Heart right ventricle (tissue), 16 donors: ENCODE data around the gene ZNF740. TPM values are rescaled to one million over a fixed set of nuclear protein-coding genes. Genes with fewer than 3 reads are reported as not detected.
A peak's percentile ranks its signal among the peaks of the same experiment; 100 is the strongest.

Source experiments
- ATAC-seq, 8 donors: fragments of 200-7000 bp; cut with Tn5 transposase; one replicate each; pipeline ENCODE4 v1.9.1; 2020; ENCODE audit warnings: mild to moderate bottlenecking in 8 of 8, moderate library complexity in 8 of 8, moderate number of reproducible peaks in 1 of 8
- DNase-seq, 2 donors: peaks; one replicate each; pipeline ENCODE4 v3.0.0-alpha.2; 2020
- H3K27ac ChIP-seq, 10 donors: fragments of 200-600 bp; sonication (generic) in 2 of 10; one replicate each; pipeline versions ENCODE4 v1.5.0 to v1.8.0; 2020 to 2022; ENCODE audit warnings: mild to moderate bottlenecking in 3 of 10
- H3K27me3 ChIP-seq, 7 donors: fragments of 200-600 bp; one replicate each; pipeline ENCODE4 v1.8.0; 2021 to 2022; ENCODE audit warnings: mild to moderate bottlenecking in 2 of 7
- H3K36me3 ChIP-seq, 9 donors: fragments of 200-600 bp; sonication (generic) in 1 of 9; one replicate each; pipeline versions ENCODE4 v1.5.0 to v1.8.0; 2020 to 2022; ENCODE audit warnings: mild to moderate bottlenecking in 2 of 9
- H3K4me1 ChIP-seq, 9 donors: fragments of 200-600 bp; sonication (generic) in 1 of 9; one replicate each; pipeline versions ENCODE4 v1.5.0 to v1.8.0; 2020 to 2022; ENCODE audit warnings: mild to moderate bottlenecking in 4 of 9
- H3K4me3 ChIP-seq, 10 donors: fragments of 200-600 bp; sonication (generic) in 2 of 10; one replicate each; pipeline versions ENCODE4 v1.5.0 to v1.8.0; 2020 to 2022; ENCODE audit warnings: mild to moderate bottlenecking in 7 of 10, moderate library complexity in 2 of 10
- H3K9me3 ChIP-seq, 11 donors: fragments of 200-600 bp in 10 of 11; sonication (generic) in 2 of 11; one replicate each; pipeline versions ENCODE4 v1.5.0 to v1.8.0; 2013 to 2022; ENCODE audit warnings: mild to moderate bottlenecking in 2 of 11, control low read depth in 1 of 11, moderate library complexity in 1 of 11
- CTCF ChIP-seq, 9 donors: fragments of 200-600 bp; sonication (generic) in 2 of 9; IDR thresholded peaks; one replicate each; pipeline versions ENCODE4 v1.5.0 to v1.8.0; 2021 to 2022; ENCODE audit warnings: antibody characterized with exemption in 9 of 9, mild to moderate bottlenecking in 5 of 9, moderate library complexity in 1 of 9
- WGBS, 2 donors: extraction: QIAGEN DNeasy Blood & Tissue Kit; methylation state at CpG; one replicate each; pipeline ENCODE4 v1.1.7; 2013; ENCODE audit warnings: inconsistent platforms in 1 of 2; 5-methylcytosine and 5-hydroxymethylcytosine counted together
- intact Hi-C, 10 donors: fragments of 100-400 bp; cut with DNase I; formaldehyde crosslinking; loops; one replicate each; pipeline versions ENCODE4 v1.11.1 to v1.14.2; 2022
- polyA plus RNA-seq, 2 donors: library from polyadenylated mRNA; stranded (reverse); fragments of 200-250 nt; gene quantifications; one replicate each; pipeline ENCODE4 v1.2.3, GENCODE V29; 2013
- total RNA-seq, 10 donors: library from RNA; stranded (reverse); fragmentation: NEBNext Ultra II Directional in 3 of 10; extraction: Animal tissue kit (Norgen Biotek cat#: 25700) in 3 of 10; gene quantifications; one replicate each; pipeline versions ENCODE4 v1.2.1 to v1.2.4, GENCODE V29; 2021 to 2023
- donor health status: Arrhythmogenic right ventricular cardiomyopathy.
- donor health status: ischemic (EF 13 %, LVEDD 7.1; RV severe dilation, severe dysfunction).
- donor health status: healthy with polysubstance abuse.
- donor health status: DM: no; HTN: yes; CAD: no.
- donor health status: DM: no; HTN: no; CAD: no.
- donor health status: ischemic (EF 25% LVEDD 6.9; RV normal size, moderate dysfunction).
- donor health status: ischemic (EF 25% LVEDD 5.7; RV mildly dilated, moderate dysfunction).
- donor health status: healthy.
- donor health status: DM: yes; HTN: yes; CAD: no.
- donor health status: Ischemic cardiomyopathy.
- donor health status: ischemic (EF 35%, LVEDD 5.7; RV mildly dilated, moderate dysfunction).
- donor health status: nonischemic (EF 11% LVEDD 7.7; RV severe dilation, severe dysfunction).
- donor health status: DM: yes; HTN: yes; CAD: no.
- donor health status: PGD.
- donor health status: ischemic (EF 29% LVEDD 5.4; RV normal size, mild dysfunction).
- donor health status: nonischemic (EF 23%, LVEDD 6.1; RV moderate dilation, normal function).

ZNF740 gene
- total and polyA plus RNA-seq, 12 donors: 2.7 to 28.9 (median 18.9) TPM

- WGBS, 2 donors: 93% methylated on average over 5 of the region's 5 CpGs
- ATAC-seq: peak in 1 of 8 donors; percentile 53
Measured at GRCh38 chr12:53145383-53146260, 34.9 kb upstream of the ZNF740 start.

GRCh38 chr12:53147181-53147580, 33.3 kb upstream of the ZNF740 start:
- H3K27ac ChIP-seq: no peak overlapping the region
- no peaks in the 10 kb centered on the region for H3K27me3 ChIP-seq
- TF ChIP-seq CTCF (IDR thresholded peaks at IDR 0.05): no peak
- no peaks in the 10 kb centered on the region for H3K4me1 ChIP-seq
- ATAC-seq: no peak
- 89 to 91% methylated on average over 5 of the region's 5 CpGs for WGBS, 2 donors
- no peak overlapping the region for H3K4me3 ChIP-seq
- no peaks in the 10 kb centered on the region for H3K9me3 ChIP-seq
- intact Hi-C loops: no loop called here
- no peak for DNase-seq
- H3K36me3 ChIP-seq: no peaks in the 10 kb centered on the region

More at GRCh38 chr12:53145383-53146260, 34.9 kb upstream of the ZNF740 start:
- Histone ChIP-seq H3K4me3 (no peak overlapping the region), H3K36me3 (no peaks in the 10 kb centered on the region), H3K27ac (no peak overlapping the region), H3K4me1 (no peaks in the 10 kb centered on the region), H3K27me3 (no peaks in the 10 kb centered on the region), H3K9me3 (no peaks in the 10 kb centered on the region)
- no peak for TF ChIP-seq CTCF (IDR thresholded peaks at IDR 0.05)
- intact Hi-C loops: no loop called here
- no peak for DNase-seq

GRCh38 chr12:53147653-53148052, 32.9 kb upstream of the ZNF740 start:
- DNase-seq (no peak), ATAC-seq (no peak)
- no peaks in the 10 kb centered on the region for H3K36me3 ChIP-seq
- no peak overlapping the region for H3K4me3 ChIP-seq
- H3K27me3 ChIP-seq: no peaks in the 10 kb centered on the region
- TF ChIP-seq CTCF (IDR thresholded peaks at IDR 0.05): no peak
- no peaks in the 10 kb centered on the region for H3K9me3 ChIP-seq
- intact Hi-C loops: no loop called here
- H3K27ac ChIP-seq: no peak overlapping the region
- 90 to 92% methylated on average over 15 of the region's 15 CpGs for WGBS, 2 donors
- H3K4me1 ChIP-seq: no peaks in the 10 kb centered on the region

GRCh38 chr12:53151039-53151438, 29.5 kb upstream of the ZNF740 start:
- no peaks in the 10 kb centered on the region for H3K36me3 ChIP-seq
- intact Hi-C loops: loop anchor here in 1 of 10 donors (5.0 kb wide), 1 partner anchor 34 kb away; no protein-coding TSS in a partner anchor

More at GRCh38 chr12:53151039-53151438, 29.5 kb upstream of the ZNF740 start:
- TF ChIP-seq CTCF (IDR thresholded peaks at IDR 0.05): no peak
- no peak overlapping the region for H3K4me3 ChIP-seq
- H3K27ac ChIP-seq: no peak overlapping the region
- H3K27me3 ChIP-seq: no peaks in the 10 kb centered on the region
- ATAC-seq: no peak
- H3K4me1 ChIP-seq: peaks cover 0 to 5% (median 0%) of the 10 kb centered on the region in 9 donors
- DNase-seq: no peak
- no peaks in the 10 kb centered on the region for H3K9me3 ChIP-seq
- 84 to 90% methylated on average over 6 of the region's 6 CpGs for WGBS, 2 donors
